CD4-positive, alpha-beta memory T cell (primary cell): Measurements from ENCODE around the gene CACNA2D2. TPM values are rescaled to one million over a fixed set of nuclear protein-coding genes. Genes with fewer than 3 reads are reported as not detected.
A peak's percentile ranks its signal among the peaks of the same experiment; 100 is the strongest.

Experiments used
- CTCF ChIA-PET: fragments of 350-600 bp; sonication (Branson Sonifier 250); formaldehyde crosslinking; loops from one replicate; lab custom pipeline; 2021; ENCODE audit warnings: inconsistent platforms; ENCODE audit not compliant: partially characterized antibody; lab: Charles Lee
- POLR2A ChIA-PET: fragments of 350-600 bp; sonication (Branson Sonifier 250); formaldehyde crosslinking; loops from one replicate; lab custom pipeline; 2021; ENCODE audit not compliant: partially characterized antibody; lab: Charles Lee
- DNase-seq, 5 donors: peaks; one replicate each; pipeline versions ENCODE4 v3.0.0 to v3.0.0-alpha.2; 2020 to 2022; ENCODE audit warnings: mixed read lengths in 1 of 5
- H3K27ac ChIP-seq: one replicate; pipeline ENCODE4 v1.7.0; 2013; ENCODE audit warnings: low read depth, low read length
- H3K27me3 ChIP-seq: 2 replicates; pipeline ENCODE4 v1.7.0; 2013; ENCODE audit warnings: mild to moderate bottlenecking, low read length, moderate library complexity; ENCODE audit not compliant: insufficient read depth
- H3K36me3 ChIP-seq: 2 replicates; pipeline ENCODE4 v1.7.0; 2013; ENCODE audit warnings: mild to moderate bottlenecking, low read length, moderate library complexity; ENCODE audit not compliant: insufficient read depth
- H3K4me1 ChIP-seq: 2 replicates; pipeline ENCODE4 v1.7.0; 2013; ENCODE audit warnings: mild to moderate bottlenecking, low read length, moderate library complexity; ENCODE audit not compliant: insufficient read depth
- H3K4me3 ChIP-seq, 2 donors: one replicate each; pipeline ENCODE4 v1.7.0; 2013; ENCODE audit warnings: low read length in 2 of 2, mild to moderate bottlenecking in 1 of 2
- H3K9me3 ChIP-seq, 2 donors: one replicate each; pipeline ENCODE4 v1.7.0; 2013; ENCODE audit warnings: low read length in 2 of 2, control low read depth in 1 of 2; ENCODE audit not compliant: control insufficient read depth in 1 of 2
- H3K27ac Mint-ChIP-seq, 7 donors: one replicate each; pipeline ENCODE4 v1.8.0; 2020 to 2021; ENCODE audit warnings: mixed read lengths in 7 of 7, mild to moderate bottlenecking in 6 of 7, inconsistent platforms in 3 of 7, moderate library complexity in 3 of 7
- H3K27me3 Mint-ChIP-seq, 2 donors: one replicate each; pipeline ENCODE4 v1.8.0; 2020 to 2021; ENCODE audit warnings: mixed read lengths in 2 of 2
- H3K36me3 Mint-ChIP-seq, 2 donors: one replicate each; pipeline ENCODE4 v1.8.0; 2020 to 2021; ENCODE audit warnings: mixed read lengths in 2 of 2, inconsistent platforms in 1 of 2, mild to moderate bottlenecking in 1 of 2
- H3K4me1 Mint-ChIP-seq, 4 donors: one replicate each; pipeline ENCODE4 v1.8.0; 2020 to 2021; ENCODE audit warnings: mixed read lengths in 4 of 4, mild to moderate bottlenecking in 1 of 4
- H3K4me3 Mint-ChIP-seq, 8 donors: one replicate each; pipeline ENCODE4 v1.8.0; 2020 to 2021; ENCODE audit warnings: mixed read lengths in 8 of 8, mild to moderate bottlenecking in 7 of 8, moderate library complexity in 6 of 8, inconsistent platforms in 3 of 8
- H3K9me3 Mint-ChIP-seq, 8 donors: one replicate each; pipeline ENCODE4 v1.8.0; 2020 to 2021; ENCODE audit warnings: mixed read lengths in 8 of 8, mild to moderate bottlenecking in 5 of 8, inconsistent platforms in 3 of 8, moderate library complexity in 1 of 8
- intact Hi-C: fragments of 100-400 bp; cut with micrococcal nuclease; formaldehyde crosslinking; loops from one replicate; pipeline ENCODE4 v1.15.1; 2023
- polyA plus RNA-seq, 2 donors: library from polyadenylated mRNA; unstranded; fragments of 300-500 nt; fragmentation: Illumina TruSeq; gene quantifications; one replicate each; pipeline ENCODE4 v1.2.3, GENCODE V29; 2021
- total RNA-seq, 2 experiments: library from RNA; stranded (reverse); gene quantifications; one replicate each; pipeline ENCODE4 v1.2.3, GENCODE V29; 2021

The CACNA2D2 gene
- total and polyA plus RNA-seq, 4 experiments from 2014 or later = 0.24 to 1.9 (median 1.7) TPM; not detected in 1

- CTCF ChIA-PET = no interaction called here
- intact Hi-C loops = no loop called here
- no peak overlapping the region for H3K27ac Mint-ChIP-seq
Observed at GRCh38 chr3:50495609-50496423, 7.6 kb downstream of the CACNA2D2 start.

GRCh38 chr3:50494126-50494525 lies 9.3 kb downstream of the CACNA2D2 start:
- H3K27ac ChIP-seq = no peak overlapping the region
- H3K27me3 ChIP-seq = no peaks in the 10 kb centered on the region
- no peaks in the 10 kb centered on the region for H3K36me3 ChIP-seq
- no peaks in the 10 kb centered on the region for H3K9me3 ChIP-seq
- Mint-ChIP-seq H3K27ac (no peak overlapping the region), H3K36me3 (no peaks in the 10 kb centered on the region), H3K27me3 (peaks cover 2 to 4% of the 10 kb centered on the region in 2 donors), H3K4me1 (peaks cover 0 to 9% (median 6%) of the 10 kb centered on the region in 4 donors), H3K4me3 (no peak overlapping the region), H3K9me3 (no peaks in the 10 kb centered on the region)
- DNase-seq = no peak
- no peak overlapping the region for H3K4me3 ChIP-seq
- intact Hi-C loops = no loop called here
- CTCF ChIA-PET = interaction anchor here (1.1 kb wide), 1 partner anchor 55 kb away, joined by 3 read pairs; no protein-coding TSS in a partner anchor
- POLR2A ChIA-PET = no interaction called here
- H3K4me1 ChIP-seq = no peaks in the 10 kb centered on the region

More at GRCh38 chr3:50495609-50496423, 7.6 kb downstream of the CACNA2D2 start:
- no peak for DNase-seq
- Histone ChIP-seq H3K9me3 (no peaks in the 10 kb centered on the region), H3K27ac (no peak overlapping the region), H3K27me3 (no peaks in the 10 kb centered on the region), H3K4me3 (no peak overlapping the region), H3K4me1 (no peaks in the 10 kb centered on the region), H3K36me3 (no peaks in the 10 kb centered on the region)
- no peak overlapping the region for H3K4me3 Mint-ChIP-seq
- H3K9me3 Mint-ChIP-seq = no peaks in the 10 kb centered on the region
- peaks cover 0 to 9% (median 6%) of the 10 kb centered on the region in 4 donors for H3K4me1 Mint-ChIP-seq
- peaks cover 2 to 6% of the 10 kb centered on the region in 2 donors for H3K27me3 Mint-ChIP-seq
- H3K36me3 Mint-ChIP-seq = no peaks in the 10 kb centered on the region
- POLR2A ChIA-PET = no interaction called here

- POLR2A ChIA-PET = no interaction called here
- H3K36me3 Mint-ChIP-seq = no peaks in the 10 kb centered on the region
- H3K4me1 ChIP-seq = no peaks in the 10 kb centered on the region
- no peak overlapping the region for H3K27ac Mint-ChIP-seq
- H3K9me3 Mint-ChIP-seq = no peaks in the 10 kb centered on the region
- H3K27me3 Mint-ChIP-seq = peaks cover 0 to under 1% of the 10 kb centered on the region in 2 donors
- DNase-seq = no peak
- no peak overlapping the region for H3K4me3 ChIP-seq
- intact Hi-C loops = no loop called here
- no peaks in the 10 kb centered on the region for H3K9me3 ChIP-seq
- peaks cover 0 to 9% (median 6%) of the 10 kb centered on the region in 4 donors for H3K4me1 Mint-ChIP-seq
- H3K36me3 ChIP-seq = no peaks in the 10 kb centered on the region
- H3K4me3 Mint-ChIP-seq = no peak overlapping the region
- H3K27ac ChIP-seq = no peak overlapping the region
- CTCF ChIA-PET = no interaction called here
- no peaks in the 10 kb centered on the region for H3K27me3 ChIP-seq
Observed at GRCh38 chr3:50493623-50494022, 9.8 kb downstream of the CACNA2D2 start.

GRCh38 chr3:50493086-50493485 lies 10.3 kb downstream of the CACNA2D2 start:
- H3K9me3 Mint-ChIP-seq = no peaks in the 10 kb centered on the region
- Histone ChIP-seq H3K36me3 (no peaks in the 10 kb centered on the region), H3K4me1 (no peaks in the 10 kb centered on the region), H3K9me3 (no peaks in the 10 kb centered on the region), H3K4me3 (no peak overlapping the region), H3K27me3 (no peaks in the 10 kb centered on the region), H3K27ac (no peak overlapping the region)
- intact Hi-C loops = no loop called here
- no peaks in the 10 kb centered on the region for H3K36me3 Mint-ChIP-seq
- ChIA-PET POLR2A (no interaction called here), CTCF (no interaction called here)
- peaks cover 0 to 9% (median 6%) of the 10 kb centered on the region in 4 donors for H3K4me1 Mint-ChIP-seq
- H3K27ac Mint-ChIP-seq = no peak overlapping the region
- DNase-seq = no peak
- H3K4me3 Mint-ChIP-seq = no peak overlapping the region
- no peaks in the 10 kb centered on the region for H3K27me3 Mint-ChIP-seq

GRCh38 chr3:50491023-50491422 lies 12.4 kb downstream of the CACNA2D2 start:
- H3K4me1 Mint-ChIP-seq = peaks cover 0 to 9% (median 6%) of the 10 kb centered on the region in 4 donors
- peak overlapping the region in 1 of 7 donors; percentile 53 for H3K27ac Mint-ChIP-seq
- H3K27me3 Mint-ChIP-seq = no peaks in the 10 kb centered on the region
- DNase-seq = no peak
- Histone ChIP-seq H3K9me3 (no peaks in the 10 kb centered on the region), H3K4me3 (no peak overlapping the region), H3K27me3 (no peaks in the 10 kb centered on the region), H3K36me3 (no peaks in the 10 kb centered on the region), H3K4me1 (no peaks in the 10 kb centered on the region), H3K27ac (no peak overlapping the region)
- intact Hi-C loops = no loop called here
- H3K4me3 Mint-ChIP-seq = no peak overlapping the region
- no peaks in the 10 kb centered on the region for H3K9me3 Mint-ChIP-seq
- ChIA-PET CTCF (no interaction called here), POLR2A (interaction anchor here (1.0 kb wide), 1 partner anchor 12 kb away, joined by 3 read pairs; no protein-coding TSS in a partner anchor)
- no peaks in the 10 kb centered on the region for H3K36me3 Mint-ChIP-seq

- POLR2A ChIA-PET = interaction anchor here (1.0 kb wide), 1 partner anchor 12 kb away, joined by 3 read pairs; no protein-coding TSS in a partner anchor
- Mint-ChIP-seq H3K9me3 (no peaks in the 10 kb centered on the region), H3K27me3 (no peaks in the 10 kb centered on the region), H3K27ac (no peak overlapping the region), H3K36me3 (no peaks in the 10 kb centered on the region), H3K4me3 (no peak overlapping the region), H3K4me1 (peaks cover 0 to 9% (median 6%) of the 10 kb centered on the region in 4 donors)
- DNase-seq = no peak
- Histone ChIP-seq H3K4me3 (no peak overlapping the region), H3K27ac (no peak overlapping the region), H3K27me3 (no peaks in the 10 kb centered on the region), H3K4me1 (no peaks in the 10 kb centered on the region), H3K9me3 (no peaks in the 10 kb centered on the region), H3K36me3 (no peaks in the 10 kb centered on the region)
- CTCF ChIA-PET = no interaction called here
- intact Hi-C loops = no loop called here
Observed at GRCh38 chr3:50490424-50490823, 13.0 kb downstream of the CACNA2D2 start.

GRCh38 chr3:50487181-50487580 lies 16.3 kb downstream of the CACNA2D2 start:
- peaks cover 0 to 8% (median 2%) of the 10 kb centered on the region in 4 donors for H3K4me1 Mint-ChIP-seq
- intact Hi-C loops = no loop called here
- no peaks in the 10 kb centered on the region for H3K9me3 Mint-ChIP-seq
- Histone ChIP-seq H3K27me3 (no peaks in the 10 kb centered on the region), H3K36me3 (no peaks in the 10 kb centered on the region), H3K9me3 (no peaks in the 10 kb centered on the region), H3K27ac (no peak overlapping the region), H3K4me1 (peaks cover 5% of the 10 kb centered on the region), H3K4me3 (no peak overlapping the region)
- H3K36me3 Mint-ChIP-seq = no peaks in the 10 kb centered on the region
- DNase-seq = no peak
- no peaks in the 10 kb centered on the region for H3K27me3 Mint-ChIP-seq
- no peak overlapping the region for H3K4me3 Mint-ChIP-seq
- CTCF ChIA-PET = interaction anchor here (1.3 kb wide), 1 partner anchor 51 kb away, joined by 3 read pairs; no protein-coding TSS in a partner anchor
- H3K27ac Mint-ChIP-seq = no peak overlapping the region
- POLR2A ChIA-PET = no interaction called here
